Uterus (tissue), 4 donors: ENCODE results near the gene C1S. TPM values are rescaled to one million over a fixed set of nuclear protein-coding genes. Genes with fewer than 3 reads are reported as not detected.

Experiments used
- DNase-seq, 2 donors: peaks; one replicate each; pipeline ENCODE4 v3.0.0-alpha.2; 2019 to 2020
- H3K27ac ChIP-seq, 2 donors: fragments of 200-600 bp; sonication (generic); 1 replicate in 1 of 2; 2 replicates in 1 of 2; pipeline ENCODE4 v1.5.1; 2016 to 2018
- H3K27me3 ChIP-seq, 2 donors: fragments of 200-600 bp; sonication (generic); one replicate each; pipeline ENCODE4 v1.5.1; 2018 to 2019; ENCODE audit warnings: control low read depth in 1 of 2
- H3K36me3 ChIP-seq, 2 donors: fragments of 200-600 bp; sonication (generic); one replicate each; pipeline ENCODE4 v1.5.1; 2019; ENCODE audit warnings: control low read depth in 1 of 2
- H3K4me1 ChIP-seq, 2 donors: fragments of 200-600 bp; sonication (generic); one replicate each; pipeline ENCODE4 v1.5.1; 2018 to 2019; ENCODE audit warnings: control low read depth in 1 of 2
- H3K4me3 ChIP-seq, 2 donors: fragments of 200-600 bp; sonication (generic); 1 replicate in 1 of 2; 2 replicates in 1 of 2; pipeline ENCODE4 v1.5.1; 2018 to 2019; ENCODE audit warnings: mild to moderate bottlenecking in 1 of 2
- H3K9me3 ChIP-seq, 2 donors: fragments of 200-600 bp; sonication (generic); one replicate each; pipeline ENCODE4 v1.5.1; 2019; ENCODE audit warnings: control low read depth in 1 of 2
- POLR2A ChIP-seq, 2 donors: fragments of 450-650 bp; IDR thresholded peaks; one replicate each; pipeline ENCODE4 v1.6.1; 2016; ENCODE audit warnings: antibody characterized with exemption in 2 of 2, mild to moderate bottlenecking in 1 of 2, moderate library complexity in 1 of 2
- intact Hi-C: fragments of 100-400 bp; cut with DNase I; formaldehyde crosslinking; loops from one replicate; pipeline ENCODE4 v1.15.1; 2023; ENCODE audit warnings: low total_unique reads
- small RNA-seq: library from RNA; depleted of rRNA; stranded (forward); fragments of <200 nt; gene quantifications from one replicate; pipeline ENCODE3, GENCODE V24; 2016
- total RNA-seq, 4 donors: library from RNA; depleted of rRNA in 3 of 4; stranded (reverse); fragments of >200 nt in 3 of 4; gene quantifications; one replicate each; pipeline versions ENCODE4 v1.1.0 to v1.2.4, GENCODE V29; 2014 to 2023
- TF ChIP-seq, protein P1 (sequence below), 4 experiments: fragments of 200-600 bp in 2 of 4; fragments of 450-650 bp in 2 of 4; sonication (generic) in 2 of 4; IDR thresholded peaks; one replicate each; pipeline ENCODE4 v1.5.1; 2016 to 2019; ENCODE audit warnings: antibody characterized with exemption in 4 of 4, mild to moderate bottlenecking in 2 of 4, moderate library complexity in 1 of 4
- donor health status: DM: yes; HTN: yes; CAD: no.

Gene C1S
- total RNA-seq, 4 donors from 2014 or later = 172 to 554 (median 468) TPM

DNA sequence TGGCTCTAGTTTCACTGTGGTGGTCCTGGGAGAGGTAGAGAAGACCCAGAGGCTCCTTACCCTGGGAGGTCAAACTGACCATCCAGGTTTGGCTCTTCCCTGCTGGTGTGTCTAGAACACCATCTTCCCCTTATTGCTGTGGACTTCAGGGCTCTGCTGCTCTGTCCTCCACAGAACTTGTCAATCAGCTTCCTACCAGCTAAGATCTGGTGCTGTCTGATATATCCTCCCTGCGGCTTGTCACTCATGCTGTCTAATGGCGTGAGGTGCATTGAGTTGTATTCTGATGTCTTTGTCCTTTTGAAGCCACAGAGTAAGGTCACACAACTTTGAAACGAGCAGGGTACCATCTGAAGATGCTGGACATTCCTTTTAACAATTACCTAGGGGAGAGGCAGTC is 55.7 kb downstream of the C1S start:
- H3K4me1 ChIP-seq = no peaks in the 10 kb centered on the region
- H3K27me3 ChIP-seq = no peaks in the 10 kb centered on the region
- H3K27ac ChIP-seq = no peak overlapping the region
- no peaks in the 10 kb centered on the region for H3K36me3 ChIP-seq
- no peak for DNase-seq
- intact Hi-C loops = loop anchor here (10.0 kb wide), 1 partner anchor 171 kb away; the partner anchor contains the start of genes C12orf57 and RNU7-1
- TF ChIP-seq, protein P1, sequence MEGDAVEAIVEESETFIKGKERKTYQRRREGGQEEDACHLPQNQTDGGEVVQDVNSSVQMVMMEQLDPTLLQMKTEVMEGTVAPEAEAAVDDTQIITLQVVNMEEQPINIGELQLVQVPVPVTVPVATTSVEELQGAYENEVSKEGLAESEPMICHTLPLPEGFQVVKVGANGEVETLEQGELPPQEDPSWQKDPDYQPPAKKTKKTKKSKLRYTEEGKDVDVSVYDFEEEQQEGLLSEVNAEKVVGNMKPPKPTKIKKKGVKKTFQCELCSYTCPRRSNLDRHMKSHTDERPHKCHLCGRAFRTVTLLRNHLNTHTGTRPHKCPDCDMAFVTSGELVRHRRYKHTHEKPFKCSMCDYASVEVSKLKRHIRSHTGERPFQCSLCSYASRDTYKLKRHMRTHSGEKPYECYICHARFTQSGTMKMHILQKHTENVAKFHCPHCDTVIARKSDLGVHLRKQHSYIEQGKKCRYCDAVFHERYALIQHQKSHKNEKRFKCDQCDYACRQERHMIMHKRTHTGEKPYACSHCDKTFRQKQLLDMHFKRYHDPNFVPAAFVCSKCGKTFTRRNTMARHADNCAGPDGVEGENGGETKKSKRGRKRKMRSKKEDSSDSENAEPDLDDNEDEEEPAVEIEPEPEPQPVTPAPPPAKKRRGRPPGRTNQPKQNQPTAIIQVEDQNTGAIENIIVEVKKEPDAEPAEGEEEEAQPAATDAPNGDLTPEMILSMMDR (IDR thresholded peaks at IDR 0.05) = no peak
- TF ChIP-seq POLR2A (IDR thresholded peaks at IDR 0.05) = no peak
- no peaks in the 10 kb centered on the region for H3K9me3 ChIP-seq
- no peak overlapping the region for H3K4me3 ChIP-seq

DNA sequence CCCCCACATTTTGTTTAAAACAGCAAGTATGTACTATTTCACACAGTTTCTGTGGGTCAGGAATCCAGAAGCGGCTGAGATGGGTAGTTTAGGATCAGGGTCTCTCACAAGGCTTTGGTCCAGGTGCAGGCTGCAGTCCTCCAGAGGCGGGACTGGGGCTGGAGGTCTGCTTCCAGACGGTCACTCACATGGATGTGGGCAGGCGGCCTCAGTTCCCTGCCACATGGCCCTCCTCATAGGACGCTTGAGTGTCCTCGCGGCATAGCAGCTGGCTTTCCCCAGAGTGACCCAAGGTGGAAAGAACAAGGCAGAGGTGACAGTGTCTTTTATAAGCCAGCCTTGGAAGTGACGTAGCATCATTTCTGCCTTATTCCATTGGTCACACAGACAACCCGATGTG is 56.4 kb downstream of the C1S start:
- no peak overlapping the region for H3K4me3 ChIP-seq
- TF ChIP-seq, protein P1 (IDR thresholded peaks at IDR 0.05) = no peak
- no peak for TF ChIP-seq POLR2A (IDR thresholded peaks at IDR 0.05)
- H3K36me3 ChIP-seq = no peaks in the 10 kb centered on the region
- H3K27ac ChIP-seq = no peak overlapping the region
- H3K4me1 ChIP-seq = no peaks in the 10 kb centered on the region
- H3K27me3 ChIP-seq = no peaks in the 10 kb centered on the region
- no peak for DNase-seq
- H3K9me3 ChIP-seq = no peaks in the 10 kb centered on the region
- intact Hi-C loops = loop anchor here (10.0 kb wide), 1 partner anchor 172 kb away; the partner anchor contains the start of genes C12orf57 and RNU7-1

DNA sequence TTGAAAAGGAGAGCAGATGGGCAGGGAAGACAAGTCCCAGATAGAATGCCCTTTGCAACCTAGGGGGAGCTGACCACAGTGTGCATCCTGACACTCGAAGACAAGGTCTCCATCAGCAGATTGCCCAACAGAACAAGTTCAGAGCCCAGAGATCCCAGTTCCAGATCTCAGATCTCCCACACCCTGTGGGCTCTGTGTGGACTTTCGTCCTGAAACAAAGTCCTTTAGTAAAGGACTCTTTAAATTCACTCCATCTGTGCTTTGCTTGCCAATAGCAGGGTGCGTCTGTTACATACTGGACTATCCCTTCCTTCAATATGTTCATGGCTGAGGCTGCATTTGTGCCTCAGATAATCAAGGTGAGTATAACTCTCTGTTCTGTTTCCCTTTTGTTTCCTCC is 57.2 kb downstream of the C1S start:
- intact Hi-C loops = loop anchor here (10.0 kb wide), 1 partner anchor 173 kb away; the partner anchor contains the start of genes C12orf57 and RNU7-1
- no peak for DNase-seq
- no peak overlapping the region for H3K27ac ChIP-seq

DNA sequence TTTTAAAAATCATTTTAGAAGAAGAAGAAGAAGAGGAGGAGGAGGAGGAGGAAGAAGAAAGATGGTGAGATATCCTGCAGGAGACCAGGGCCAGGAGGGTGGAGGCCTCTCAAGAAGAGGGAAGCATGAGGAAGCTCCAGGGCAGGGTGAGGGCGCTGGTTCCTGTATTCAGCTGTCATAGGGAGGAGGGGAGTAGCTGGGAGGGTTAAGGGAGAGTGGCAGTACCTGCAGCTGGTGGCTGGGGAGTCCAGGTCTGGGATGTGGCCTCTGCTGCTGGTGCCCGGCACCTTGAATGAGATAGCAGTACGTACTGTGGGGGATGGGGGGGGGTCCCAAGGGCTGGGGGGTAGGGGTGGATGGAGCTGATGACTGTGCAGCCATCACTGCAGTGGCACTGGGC is 58.4 kb downstream of the C1S start:
- intact Hi-C loops = loop anchor here (10.0 kb wide), 1 partner anchor 174 kb away; the partner anchor contains the start of genes C12orf57 and RNU7-1
- no peaks in the 10 kb centered on the region for H3K4me1 ChIP-seq
- DNase-seq = no peak
- no peak overlapping the region for H3K4me3 ChIP-seq
- TF ChIP-seq POLR2A (IDR thresholded peaks at IDR 0.05) = no peak
- TF ChIP-seq, protein P1 (IDR thresholded peaks at IDR 0.05) = no peak
- H3K27me3 ChIP-seq = no peaks in the 10 kb centered on the region
- no peaks in the 10 kb centered on the region for H3K36me3 ChIP-seq
- H3K9me3 ChIP-seq = no peaks in the 10 kb centered on the region
- no peak overlapping the region for H3K27ac ChIP-seq

More for the DNA sequence above, 57.2 kb downstream of the C1S start:
- no peaks in the 10 kb centered on the region for H3K4me1 ChIP-seq
- no peaks in the 10 kb centered on the region for H3K27me3 ChIP-seq
- no peaks in the 10 kb centered on the region for H3K36me3 ChIP-seq
- no peaks in the 10 kb centered on the region for H3K9me3 ChIP-seq
- no peak for TF ChIP-seq POLR2A (IDR thresholded peaks at IDR 0.05)
- TF ChIP-seq, protein P1 (IDR thresholded peaks at IDR 0.05) = no peak
- H3K4me3 ChIP-seq = no peak overlapping the region

DNA sequence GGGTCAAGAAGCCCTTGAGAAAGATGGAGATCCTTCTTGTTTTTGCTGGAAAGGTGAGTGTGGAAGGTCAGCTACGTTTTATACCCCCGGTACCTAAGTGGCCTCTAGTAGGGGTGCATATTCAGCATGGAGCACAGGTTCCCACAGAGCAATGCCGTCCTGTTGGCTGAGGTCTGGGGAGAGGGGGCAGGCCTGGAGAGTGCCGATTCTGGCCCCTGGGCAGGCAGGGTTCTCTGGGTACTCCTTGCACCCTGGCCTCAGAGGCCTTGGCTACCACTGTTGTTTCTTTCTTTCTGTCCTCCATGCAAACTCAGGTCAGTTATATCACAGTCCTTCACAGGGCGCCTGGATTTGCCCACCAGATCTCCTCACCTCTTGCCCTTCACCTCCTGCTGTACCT is 59.6 kb downstream of the C1S start:
- H3K4me1 ChIP-seq = no peaks in the 10 kb centered on the region
- no peaks in the 10 kb centered on the region for H3K36me3 ChIP-seq
- no peak for TF ChIP-seq POLR2A (IDR thresholded peaks at IDR 0.05)
- TF ChIP-seq, protein P1 (IDR thresholded peaks at IDR 0.05) = no peak
- intact Hi-C loops = no loop called here
- H3K27me3 ChIP-seq = no peaks in the 10 kb centered on the region
- no peak overlapping the region for H3K27ac ChIP-seq
- H3K9me3 ChIP-seq = no peaks in the 10 kb centered on the region
- H3K4me3 ChIP-seq = no peak overlapping the region
- no peak for DNase-seq

Small RNAs within 50 kb of the gene (small RNA-seq; reads per million reads assigned to genes)
- gene AC006512.1 = not detected
- gene RNU6-485P = not detected

Other genes with a start within 250 kb of the C1S start
- 10 to 100 TPM in 1 of 4 donors, 1 to 10 TPM in 2, under 1 TPM in 1; 0.29 to 23.1 (median 3.4) TPM for gene GPR162, start 238.9 kb upstream of the C1S start, total RNA-seq
- gene P3H3, start 232.3 kb upstream of the C1S start, total RNA-seq = 10 to 100 TPM; 27.4 to 90.1 (median 59.9) TPM
- gene GNB3, start 219.8 kb upstream of the C1S start, total RNA-seq = 10 to 100 TPM in 1 of 4 donors, 1 to 10 TPM in 1, under 1 TPM in 1, not detected in 1; under 0.01 to 18.3 (median 2.7) TPM
- gene CDCA3, start 209.4 kb upstream of the C1S start, total RNA-seq = 1 to 10 TPM in 1 of 4 donors, under 1 TPM in 1, not detected in 2; 0.76 to 9.6 TPM
- gene USP5, start 208.6 kb upstream of the C1S start, total RNA-seq = 10 to 100 TPM; 37.1 to 68.6 (median 52.8) TPM
- 100 to 1,000 TPM; 159 to 307 (median 240) TPM for gene TPI1, start 193.2 kb upstream of the C1S start, total RNA-seq
- gene SPSB2, start 187.4 kb upstream of the C1S start, total RNA-seq = 10 to 100 TPM in 1 of 4 donors, 1 to 10 TPM in 3; 2.8 to 11.3 (median 5.0) TPM
- gene LRRC23, start 155.9 kb upstream of the C1S start, total RNA-seq = 10 to 100 TPM in 2 of 4 donors, 1 to 10 TPM in 1, under 1 TPM in 1; 0.29 to 13.5 (median 10.6) TPM
- gene ENO2, start 146.1 kb upstream of the C1S start, total RNA-seq = 10 to 100 TPM in 3 of 4 donors, 1 to 10 TPM in 1; 9.7 to 84.7 (median 24.4) TPM
- 100 to 1,000 TPM in 1 of 4 donors, 10 to 100 TPM in 3; 10.8 to 283 (median 28.7) TPM for gene ATN1, start 132.8 kb upstream of the C1S start, total RNA-seq
- gene RNU7-1, start 116.9 kb upstream of the C1S start, total RNA-seq = not detected
- 1,000 to 10,000 TPM in 2 of 4 donors, 100 to 1,000 TPM in 2; 259 to 2,496 (median 1,289) TPM for gene C12orf57, start 116.7 kb upstream of the C1S start, total RNA-seq
- 10 to 100 TPM in 2 of 4 donors, under 1 TPM in 2; 0.59 to 19.8 (median 5.9) TPM for gene PTPN6, start 109.4 kb upstream of the C1S start, total RNA-seq
- 100 to 1,000 TPM; 129 to 167 (median 145) TPM for gene PHB2, start 90.1 kb upstream of the C1S start, total RNA-seq
- gene EMG1, start 89.8 kb upstream of the C1S start, total RNA-seq = 10 to 100 TPM; 25.9 to 62.8 (median 44.0) TPM
- 10 to 100 TPM; 10.2 to 45.1 (median 17.1) TPM for gene LPCAT3, start 42.2 kb upstream of the C1S start, total RNA-seq
- gene C1R, start 31.7 kb downstream of the C1S start, total RNA-seq = 100 to 1,000 TPM; 128 to 571 (median 411) TPM
- 100 to 1,000 TPM in 1 of 4 donors, 10 to 100 TPM in 3; 15.4 to 121 (median 37.4) TPM for gene C1RL, start 48.5 kb downstream of the C1S start, total RNA-seq
- gene RBP5, start 68.2 kb downstream of the C1S start, total RNA-seq = 10 to 100 TPM in 1 of 4 donors, 1 to 10 TPM in 2, not detected in 1; 2.4 to 26.5 (median 8.2) TPM
- 100 to 1,000 TPM in 1 of 4 donors, 10 to 100 TPM in 3; 48.1 to 113 (median 94.7) TPM for gene CLSTN3, start 69.7 kb downstream of the C1S start, total RNA-seq
- 10 to 100 TPM; 51.8 to 67.4 (median 58.0) TPM for gene PEX5, start 129.0 kb downstream of the C1S start, total RNA-seq
- gene ACSM4, start 243.4 kb downstream of the C1S start, total RNA-seq = not detected